ENCODE measurements around the gene KLHL29. TPM values are rescaled to one million over a fixed set of nuclear protein-coding genes. Genes with fewer than 3 reads are reported as not detected.

Gene KLHL29
- total RNA-seq, 1 donor from 2014 or later = 2.2 TPM

GRCh38 chr2:23422089-23423061 lies 37.4 kb downstream of the KLHL29 start:
- no peak for DNase-seq (ENCODE audit: low read depth in 2 of 2)

GRCh38 chr2:23423062-23423872 lies 38.3 kb downstream of the KLHL29 start:
- no peak for DNase-seq (ENCODE audit: low read depth in 2 of 2)

GRCh38 chr2:23423873-23424680 lies 39.1 kb downstream of the KLHL29 start:
- peak in 1 of 2 donors; percentile 36 for DNase-seq (ENCODE audit: low read depth in 2 of 2)

- no peak for DNase-seq (ENCODE audit: low read depth in 2 of 2)
Measured at GRCh38 chr2:23425338-23425871, 40.4 kb downstream of the KLHL29 start.

GRCh38 chr2:23425885-23426262 lies 40.9 kb downstream of the KLHL29 start:
- no peak for DNase-seq (ENCODE audit: low read depth in 2 of 2)

GRCh38 chr2:23426263-23426905 lies 41.4 kb downstream of the KLHL29 start:
- no peak for DNase-seq (ENCODE audit: low read depth in 2 of 2)

GRCh38 chr2:23427350-23427749 lies 42.4 kb downstream of the KLHL29 start:
- DNase-seq (ENCODE audit: low read depth in 2 of 2) = no peak

GRCh38 chr2:23427976-23428375 lies 43.0 kb downstream of the KLHL29 start:
- DNase-seq (ENCODE audit: low read depth in 2 of 2) = no peak

GRCh38 chr2:23429036-23429435 lies 44.1 kb downstream of the KLHL29 start:
- no peak for DNase-seq (ENCODE audit: low read depth in 2 of 2)

- no peak for DNase-seq (ENCODE audit: low read depth in 2 of 2)
Measured at GRCh38 chr2:23430263-23430662, 45.3 kb downstream of the KLHL29 start.

- DNase-seq (ENCODE audit: low read depth in 2 of 2) = no peak
Measured at GRCh38 chr2:23432531-23432930, 47.6 kb downstream of the KLHL29 start.

GRCh38 chr2:23433282-23433681 lies 48.3 kb downstream of the KLHL29 start:
- DNase-seq (ENCODE audit: low read depth in 2 of 2) = no peak

- no peak for DNase-seq (ENCODE audit: low read depth in 2 of 2)
Measured at GRCh38 chr2:23434721-23435121, 49.7 kb downstream of the KLHL29 start.

GRCh38 chr2:23435250-23436035 lies 50.5 kb downstream of the KLHL29 start:
- no peak for DNase-seq (ENCODE audit: low read depth in 2 of 2)

GRCh38 chr2:23436346-23437098 lies 51.5 kb downstream of the KLHL29 start:
- DNase-seq (ENCODE audit: low read depth in 2 of 2) = peak; percentile 53 to 78

GRCh38 chr2:23441414-23441813 lies 56.4 kb downstream of the KLHL29 start:
- no peak for DNase-seq (ENCODE audit: low read depth in 2 of 2)

- peak in 1 of 2 donors; percentile 30 for DNase-seq (ENCODE audit: low read depth in 2 of 2)
Measured at GRCh38 chr2:23445450-23445868, 60.5 kb downstream of the KLHL29 start.

GRCh38 chr2:23446916-23447315 lies 61.9 kb downstream of the KLHL29 start:
- no peak for DNase-seq (ENCODE audit: low read depth in 2 of 2)

- no peak for DNase-seq (ENCODE audit: low read depth in 2 of 2)
Measured at GRCh38 chr2:23447405-23447804, 62.4 kb downstream of the KLHL29 start.
